NCI-H774 (cell line): ENCODE measurements around the gene GPR149.
A peak's percentile ranks its signal among the peaks of the same experiment; 100 is the strongest.
"Not testable (repeated sequence)": the region's sequence is repeated elsewhere in the genome, so short reads cannot be mapped to it uniquely, and the experiment has no call there.

Source experiments
- DNase-seq: peaks from one replicate; lab custom pipeline; 2025; lab: John Stamatoyannopoulos, UW

The GPR149 gene

GRCh38 chr3:154430014-154430413 is at the start of gene GPR149:
Gene GPR149 (minus strand): TSS chr3:154430190. CDS start chr3:154429615, 575 bp downstream.
- DNase-seq: peak; percentile 64

GRCh38 chr3:154473769-154474168 is 43.8 kb upstream of the GPR149 start:
- DNase-seq: no peak

GRCh38 chr3:154469585-154469984 is 39.6 kb upstream of the GPR149 start:
- no peak for DNase-seq

- no peak for DNase-seq
Measured at GRCh38 chr3:154464440-154465190, 34.6 kb upstream of the GPR149 start.

GRCh38 chr3:154458560-154458959 is 28.6 kb upstream of the GPR149 start:
- DNase-seq: no peak

GRCh38 chr3:154439081-154439480 is 9.1 kb upstream of the GPR149 start:
- DNase-seq: not testable (repeated sequence)

GRCh38 chr3:154431043-154431442 is 1.1 kb upstream of the GPR149 start:
- DNase-seq: no peak

- peak; percentile 36 for DNase-seq
Measured at GRCh38 chr3:154428286-154429206, 1.4 kb downstream of the GPR149 start.

GRCh38 chr3:154427685-154428285 is 2.2 kb downstream of the GPR149 start:
- DNase-seq: peak; percentile 36

GRCh38 chr3:154422694-154423093 is 7.3 kb downstream of the GPR149 start:
- no peak for DNase-seq

- DNase-seq: no peak
Measured at GRCh38 chr3:154421083-154421482, 8.9 kb downstream of the GPR149 start.

GRCh38 chr3:154398084-154398967 is 31.7 kb downstream of the GPR149 start:
- DNase-seq: no peak

- DNase-seq: no peak
Measured at GRCh38 chr3:154389861-154390260, 40.1 kb downstream of the GPR149 start.

- DNase-seq: no peak
Measured at GRCh38 chr3:154384479-154384878, 45.5 kb downstream of the GPR149 start.

GRCh38 chr3:154378311-154378710 is 51.7 kb downstream of the GPR149 start:
- DNase-seq: no peak

GRCh38 chr3:154367221-154367620 is 62.8 kb downstream of the GPR149 start:
- DNase-seq: no peak

- DNase-seq: no peak
Measured at GRCh38 chr3:154364849-154365248, 65.1 kb downstream of the GPR149 start.

- DNase-seq: no peak
Measured at GRCh38 chr3:154361099-154361498, 68.9 kb downstream of the GPR149 start.

GRCh38 chr3:154356009-154356408 is 74.0 kb downstream of the GPR149 start:
- DNase-seq: no peak

- no peak for DNase-seq
Measured at GRCh38 chr3:154349223-154349622, 80.8 kb downstream of the GPR149 start.

- no peak for DNase-seq
Measured at GRCh38 chr3:154345422-154346122, 84.4 kb downstream of the GPR149 start.
